SK-N-SH (cell line): ENCODE results near the gene NACA2. TPM values are rescaled to one million over a fixed set of nuclear protein-coding genes. Genes with fewer than 3 reads are reported as not detected.

Experiments
- CTCF ChIA-PET: fragments of 300-600, 350-600 bp; formaldehyde crosslinking; extraction: SDS; loops from one replicate; lab custom pipeline; 2021; lab: Yijun Ruan, JAX
- POLR2A ChIA-PET: fragments of 350-600 bp; sonication (Branson Sonifier 250); formaldehyde crosslinking; extraction: SDS; loops from one replicate; lab custom pipeline; 2020; ENCODE audit warnings: antibody characterized with exemption, inconsistent platforms; lab: Yijun Ruan, JAX
- DNase-seq: peaks from one replicate; pipeline ENCODE4 v3.0.0; 2012
- H2AFZ ChIP-seq: fragments of 200-600 bp; sonication (generic); 2 replicates; pipeline ENCODE4 v1.8.1; 2016; ENCODE audit warnings: antibody characterized with exemption, mild to moderate bottlenecking, low read depth
- H3F3A ChIP-seq: fragments of 200-600 bp; sonication (generic); replicated peaks from 2 replicates; pipeline ENCODE3; 2016; ENCODE audit warnings: antibody characterized with exemption, mild to moderate bottlenecking; ENCODE audit not compliant: insufficient read depth
- H3K27ac ChIP-seq, 2 experiments: fragments of 200-500 bp in 1 of 2; fragments of 200-600 bp in 1 of 2; sonication (Bioruptor generic) in 1 of 2; sonication (generic), shearing (Covaris generic) in 1 of 2; 2 replicates each; pipeline versions ENCODE4 v1.5.1 to v1.6.1; 2014 to 2016; ENCODE audit warnings: low read depth in 2 of 2, inconsistent platforms in 1 of 2, low read length in 1 of 2, mild to moderate bottlenecking in 1 of 2, mixed read lengths in 1 of 2
- H3K27me3 ChIP-seq: fragments of 200-600 bp; sonication (generic), shearing (Covaris generic); 2 replicates; pipeline ENCODE4 v1.6.1; 2016; ENCODE audit warnings: mixed run types; ENCODE audit not compliant: insufficient read depth
- H3K36me3 ChIP-seq, 2 experiments: fragments of 200-500 bp in 1 of 2; fragments of 200-600 bp in 1 of 2; sonication (Bioruptor generic) in 1 of 2; sonication (generic) in 1 of 2; replicated peaks in 1 of 2; 2 replicates each; pipeline versions ENCODE3 to v1.5.1; 2014 to 2016; ENCODE audit warnings: low read length in 1 of 2, mild to moderate bottlenecking in 1 of 2; ENCODE audit not compliant: insufficient read depth in 2 of 2, control insufficient read depth in 1 of 2
- H3K4me1 ChIP-seq, 2 experiments: fragments of 200-500 bp in 1 of 2; fragments of 200-600 bp in 1 of 2; sonication (Bioruptor generic) in 1 of 2; sonication (generic), shearing (Covaris generic) in 1 of 2; 2 replicates each; pipeline versions ENCODE4 v1.5.1 to v1.6.1; 2014 to 2016; ENCODE audit warnings: low read depth in 1 of 2, low read length in 1 of 2, mixed run types in 1 of 2; ENCODE audit not compliant: insufficient read depth in 2 of 2, control insufficient read depth in 1 of 2
- H3K4me2 ChIP-seq: fragments of 200-600 bp; sonication (generic), shearing (Covaris generic); 2 replicates; pipeline ENCODE4 v1.6.1; 2017; ENCODE audit warnings: mixed run types
- H3K4me3 ChIP-seq, 2 experiments: fragments of 200-500 bp in 1 of 2; fragments of 200-600 bp in 1 of 2; sonication (Bioruptor generic) in 1 of 2; sonication (generic), shearing (Covaris generic) in 1 of 2; 2 replicates each; pipeline versions ENCODE4 v1.5.1 to v1.8.1; 2014 to 2016; ENCODE audit warnings: low read depth in 2 of 2, inconsistent platforms in 1 of 2, low read length in 1 of 2, mild to moderate bottlenecking in 1 of 2, mixed read lengths in 1 of 2, moderate library complexity in 1 of 2
- H3K79me2 ChIP-seq: fragments of 200-600 bp; sonication (generic); 2 replicates; pipeline ENCODE4 v1.8.1; 2017; ENCODE audit warnings: mild to moderate bottlenecking; ENCODE audit not compliant: insufficient read depth
- H3K9ac ChIP-seq: fragments of 200-600 bp; sonication (generic); 2 replicates; pipeline ENCODE4 v1.6.1; 2017; ENCODE audit warnings: mixed run types
- H3K9me2 ChIP-seq: fragments of 200-600 bp; sonication (generic); 2 replicates; pipeline ENCODE4 v1.6.1; 2017; ENCODE audit warnings: mixed run types
- H3K9me3 ChIP-seq: fragments of 200-600 bp; sonication (generic); 2 replicates; pipeline ENCODE4 v1.6.1; 2017; ENCODE audit warnings: mixed run types, mild to moderate bottlenecking, moderate library complexity
- H4K20me1 ChIP-seq: fragments of 200-600 bp; sonication (generic); 2 replicates; pipeline ENCODE4 v1.6.1; 2017; ENCODE audit warnings: mild to moderate bottlenecking, mixed run types; ENCODE audit not compliant: insufficient read depth
- CHD2 ChIP-seq: fragments of 150-350 bp; IDR thresholded peaks from 2 replicates; pipeline ENCODE4 v1.6.1; 2018; ENCODE audit warnings: low read length; ENCODE audit not compliant: partially characterized antibody
- IRF3 ChIP-seq: fragments of 150-350 bp; IDR thresholded peaks from 2 replicates; pipeline ENCODE4 v1.6.1; 2016; ENCODE audit warnings: mild to moderate bottlenecking, low read depth, low read length
- JUND ChIP-seq: IDR thresholded peaks from 2 replicates; pipeline ENCODE4 v1.4.0; 2012
- MXI1 ChIP-seq: IDR thresholded peaks from 2 replicates; pipeline ENCODE4 v1.6.1; 2012; ENCODE audit warnings: mild to moderate bottlenecking, low read depth, low read length, improper control_type of control experiment
- NRF1 ChIP-seq: IDR thresholded peaks from 2 replicates; pipeline ENCODE4 v1.6.1; 2012; ENCODE audit warnings: low read depth, mild to moderate bottlenecking, low read length
- PBX3 ChIP-seq: IDR thresholded peaks from 2 replicates; pipeline ENCODE4; 2012
- RAD21 ChIP-seq: IDR thresholded peaks from 2 replicates; pipeline ENCODE4 v1.6.1; 2012; ENCODE audit warnings: mild to moderate bottlenecking, low read length
- TEAD4 ChIP-seq: IDR thresholded peaks from 2 replicates; pipeline ENCODE4 v1.4.0; 2012; ENCODE audit warnings: mild to moderate bottlenecking, borderline replicate concordance; ENCODE audit not compliant: insufficient read depth
- USF2 ChIP-seq: fragments of 150-350 bp; IDR thresholded peaks from 2 replicates; pipeline ENCODE4 v1.6.1; 2017; ENCODE audit warnings: antibody characterized with exemption, low read length, low read depth, borderline replicate concordance
- ZBTB33 ChIP-seq: IDR thresholded peaks from 2 replicates; pipeline ENCODE4 v1.4.0; 2012; ENCODE audit warnings: low read depth, borderline replicate concordance
- WGBS: methylation state at CpG from one replicate; pipeline ENCODE4 v1.1.6; 2017; ENCODE audit warnings: low lambda C conversion rate; 5-methylcytosine and 5-hydroxymethylcytosine counted together
- polyA plus RNA-seq, 3 experiments: library from polyadenylated mRNA; depleted of rRNA; stranded (reverse); fragments of >200 nt; gene quantifications; 2 replicates each; pipeline ENCODE4 v1.2.3, GENCODE V29; 2012

The NACA2 gene
- polyA plus RNA-seq, 1 of the 3 experiments (the other 2 are of a cell fraction): not detected

GRCh38 chr17:61545335-61545938, 45.6 kb downstream of the NACA2 start (continued):
- TF ChIP-seq USF2: no peak

- H3K9me2 ChIP-seq: no peaks in the 10 kb centered on the region
- no peaks in the 10 kb centered on the region for H4K20me1 ChIP-seq
- no peak overlapping the region for H3K4me2 ChIP-seq
- no peaks in the 10 kb centered on the region for H3F3A ChIP-seq
- H3K27me3 ChIP-seq: no peaks in the 10 kb centered on the region
- DNase-seq: no peak
- H3K4me3 ChIP-seq: no peak overlapping the region
- H3K9me3 ChIP-seq: peaks cover 26% of the 10 kb centered on the region; the same call in 1 of the 2 replicates
- ChIA-PET POLR2A (no interaction called here), CTCF (interaction anchor here (1.4 to 4.3 kb wide), 3 partner anchors 30 to 132 kb away, joined by 5 to 16 read pairs (median 7); no protein-coding TSS in a partner anchor)
- H3K27ac ChIP-seq: no peak overlapping the region
- no peaks in the 10 kb centered on the region for H3K79me2 ChIP-seq
- no peak for TF ChIP-seq RAD21
- TF ChIP-seq IRF3: no peak
- TF ChIP-seq TEAD4: no peak
- no peak for TF ChIP-seq ZBTB33
- TF ChIP-seq NRF1: no peak
- no peak for TF ChIP-seq MXI1
- no peak for TF ChIP-seq JUND
- no peak for TF ChIP-seq PBX3
- TF ChIP-seq CHD2: no peak
- H3K36me3 ChIP-seq: peaks cover 0 to 3% of the 10 kb centered on the region in 2 experiments
- no peak overlapping the region for H2AFZ ChIP-seq
- H3K4me1 ChIP-seq: no peaks in the 10 kb centered on the region
- no peak overlapping the region for H3K9ac ChIP-seq
- 62% methylated on average over 9 of the region's 9 CpGs for WGBS
Measured at GRCh38 chr17:61543786-61544415, 47.1 kb downstream of the NACA2 start.
